ENCODE data around the gene ADH1C. TPM values are rescaled to one million over a fixed set of nuclear protein-coding genes. Genes with fewer than 3 reads are reported as not detected.
"Not testable (repeated sequence)": the region's sequence is repeated elsewhere in the genome, so short reads cannot be mapped to it uniquely, and the experiment has no call there.

The ADH1C gene
- total RNA-seq (2014; rRNA removed; shearing (Covaris generic)) = not detected in 2 replicates
- polyA plus RNA-seq (2014; cell fraction: nucleus; rRNA removed) = not detected in 2 replicates

DNA sequence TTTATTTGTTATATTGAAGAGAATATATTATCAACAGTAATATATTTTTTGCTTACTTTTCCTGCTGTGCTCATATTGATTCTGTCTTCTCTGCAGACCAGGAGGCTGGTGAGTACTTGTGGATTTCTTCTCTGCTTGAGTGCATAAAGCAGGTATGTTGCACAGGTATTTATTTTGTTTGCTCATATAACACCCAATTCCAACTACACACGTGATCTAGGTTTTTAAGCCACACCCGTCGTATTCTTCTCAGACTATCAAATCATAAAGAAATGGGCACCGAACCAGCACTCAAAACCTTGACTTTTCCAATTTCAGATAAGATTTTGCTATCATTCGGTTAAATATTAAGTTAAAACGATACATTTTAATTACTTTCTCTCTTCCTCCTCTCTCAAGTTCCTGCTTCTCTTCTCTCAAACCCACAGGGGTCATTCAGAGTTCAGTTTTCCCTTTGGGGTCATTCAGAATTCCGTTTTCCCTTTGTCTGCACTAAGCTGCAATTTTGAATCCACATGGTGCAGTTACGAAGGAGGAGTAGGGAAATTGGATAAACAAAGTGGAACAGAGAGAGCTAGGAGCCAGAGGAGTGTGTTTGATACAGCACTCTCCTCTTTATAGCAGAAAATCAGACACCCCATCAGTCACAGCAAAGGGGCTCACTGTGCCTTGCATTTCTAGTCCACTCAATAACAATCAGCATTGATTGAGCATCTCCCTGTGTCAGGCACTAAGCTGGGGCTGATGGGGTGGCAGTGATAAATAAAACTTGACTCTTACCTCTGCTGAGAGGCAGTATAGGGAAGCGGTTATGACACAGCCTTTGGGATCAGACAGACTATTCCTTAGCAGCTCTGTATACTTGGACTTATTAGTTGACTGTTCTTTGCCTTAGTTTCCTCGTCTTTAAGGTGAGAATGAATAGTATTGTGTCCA lies at the start of gene ADH1C:
ADH1C (minus strand) TSS at position 145 of the 936 bp plus-strand sequence; CDS start at position 74, 71 bp downstream.
- DNase-seq (ENCODE audit: extremely low read depth, low read depth) = no peak

DNA sequence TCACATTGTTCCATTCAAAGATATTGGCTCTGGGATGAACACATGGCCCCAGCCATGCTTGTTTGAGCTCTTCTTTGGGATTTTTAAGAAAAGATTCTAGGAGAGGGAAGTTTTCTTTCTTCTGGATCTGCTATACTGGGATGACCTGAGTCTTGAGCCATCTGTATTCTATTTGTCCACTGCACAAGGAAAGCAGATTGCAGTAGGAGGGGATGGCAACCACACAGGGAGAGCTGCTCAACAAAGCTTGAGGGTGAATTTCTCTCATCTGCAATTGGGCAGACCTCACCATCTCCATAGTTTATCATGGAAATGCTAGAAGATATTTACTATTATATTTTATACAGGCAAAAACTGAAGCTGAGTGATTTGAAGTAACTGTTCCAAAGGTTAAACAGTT lies 48.3 kb upstream of the ADH1C start:
- DNase-seq (ENCODE audit: extremely low read depth, low read depth) = no peak

DNA sequence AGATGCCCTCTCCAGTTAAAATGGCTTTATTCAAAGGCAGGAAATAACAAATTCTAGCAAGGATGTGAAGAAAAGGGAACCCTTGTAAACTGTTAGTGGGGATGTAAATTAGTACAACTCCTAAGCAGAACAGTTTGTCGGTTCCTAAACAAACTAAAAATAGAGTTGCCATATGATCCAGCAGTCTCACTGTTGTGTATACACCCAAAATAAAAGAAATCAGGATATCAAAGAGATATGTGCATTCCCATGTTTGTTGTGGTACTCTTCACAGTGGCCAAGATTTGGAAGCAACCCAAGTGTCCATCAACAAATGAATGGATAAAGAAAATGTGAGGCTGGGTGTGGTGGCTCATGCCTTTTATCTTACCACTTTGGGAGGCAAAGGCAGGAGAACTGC lies 46.5 kb upstream of the ADH1C start:
- DNase-seq (ENCODE audit: extremely low read depth, low read depth) = no peak

DNA sequence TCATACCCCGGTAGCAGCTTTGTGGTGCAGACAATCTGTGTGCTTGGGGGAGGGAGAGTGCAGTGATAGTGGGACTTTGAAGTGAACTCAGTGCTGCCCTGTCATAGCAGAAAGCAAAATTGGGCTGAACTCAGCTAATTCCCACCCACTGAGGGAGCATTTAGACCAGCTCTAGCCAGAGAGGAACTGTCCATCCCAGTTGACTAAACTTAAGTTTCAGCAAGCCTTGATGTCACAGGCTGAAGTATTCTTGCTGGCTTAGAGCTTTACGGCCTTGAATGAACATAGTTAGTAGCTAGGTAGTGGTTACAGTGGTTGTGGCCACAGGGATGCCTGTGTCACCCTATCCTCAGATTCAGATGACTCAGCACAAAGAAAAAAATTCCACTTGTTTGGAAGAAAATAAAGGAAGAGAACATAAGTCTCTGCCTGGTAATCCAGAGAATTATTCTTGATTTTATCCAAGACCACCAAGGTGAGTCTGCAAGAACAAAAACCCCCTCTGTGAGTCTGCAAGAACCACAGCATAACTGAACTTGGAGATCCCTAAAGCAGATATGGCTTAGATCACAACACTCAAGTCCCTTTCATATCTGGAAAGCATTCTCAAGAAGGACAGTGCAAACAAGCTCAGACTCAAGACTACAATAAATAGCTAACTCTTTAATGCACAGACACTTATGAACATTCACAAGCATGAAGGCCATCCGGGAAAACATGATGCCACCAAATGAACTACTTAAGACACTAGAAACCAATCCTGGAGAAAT lies 43.2 kb upstream of the ADH1C start:
- DNase-seq (ENCODE audit: extremely low read depth, low read depth) = no peak

DNA sequence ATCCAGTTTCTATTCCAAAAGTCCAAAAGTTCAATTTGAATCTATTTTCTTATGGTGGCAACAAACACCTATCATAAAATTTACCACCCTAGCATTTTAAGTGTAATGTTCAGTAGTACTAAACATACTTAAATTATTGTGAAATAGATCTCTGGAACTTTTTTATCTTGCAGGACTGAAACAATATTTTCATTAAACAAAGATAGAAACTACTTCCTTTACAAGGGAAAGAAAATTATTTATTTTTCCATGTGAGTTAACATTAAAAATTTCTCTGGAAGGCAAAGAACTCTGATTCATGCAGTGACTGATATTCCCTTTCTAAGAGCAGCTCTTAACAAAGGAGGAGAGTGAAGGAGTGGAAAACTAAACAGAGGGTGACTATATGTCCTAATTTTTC lies 42.4 kb upstream of the ADH1C start:
- DNase-seq (ENCODE audit: extremely low read depth, low read depth) = no peak

DNA sequence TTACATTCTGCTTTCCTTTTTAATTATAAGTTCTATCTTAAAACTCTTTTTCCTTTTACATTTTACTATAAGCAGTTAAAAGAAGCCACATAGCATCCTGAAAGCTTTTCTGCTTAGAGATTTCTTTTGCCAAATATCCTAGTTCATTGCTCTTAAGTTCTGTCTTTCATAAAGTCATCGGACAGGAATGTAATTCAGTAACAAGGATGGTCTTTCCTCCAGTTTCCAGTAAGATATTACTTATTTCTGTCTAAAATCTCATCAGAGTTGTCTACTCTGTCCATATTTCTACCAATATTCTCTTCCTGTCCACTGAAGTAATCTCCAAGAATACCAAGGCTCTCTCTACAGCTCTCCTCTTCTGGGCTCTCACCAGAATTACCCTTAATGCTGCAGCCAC lies 37.5 kb upstream of the ADH1C start:
- DNase-seq (ENCODE audit: extremely low read depth, low read depth) = no peak

DNA sequence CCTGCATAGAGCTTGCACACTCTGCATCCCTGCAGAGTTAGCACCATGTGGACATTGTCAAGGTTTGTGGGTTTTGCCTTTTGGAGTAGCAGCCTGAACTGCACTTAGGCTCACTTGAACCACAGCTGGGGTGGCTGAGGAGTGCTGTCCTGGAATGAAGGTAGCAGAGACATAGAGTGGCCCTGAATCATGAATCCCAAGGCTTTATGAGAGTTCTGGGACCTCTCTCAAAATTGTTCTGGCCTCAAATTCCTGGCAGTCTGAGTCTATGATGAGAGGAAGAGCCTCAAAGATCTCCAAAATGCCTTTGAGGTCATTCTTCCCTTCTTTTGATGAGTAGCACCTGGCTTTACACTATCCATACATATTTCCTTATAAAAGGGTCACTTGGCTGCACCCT lies 37.1 kb upstream of the ADH1C start:
- no peak for DNase-seq (ENCODE audit: extremely low read depth, low read depth)

DNA sequence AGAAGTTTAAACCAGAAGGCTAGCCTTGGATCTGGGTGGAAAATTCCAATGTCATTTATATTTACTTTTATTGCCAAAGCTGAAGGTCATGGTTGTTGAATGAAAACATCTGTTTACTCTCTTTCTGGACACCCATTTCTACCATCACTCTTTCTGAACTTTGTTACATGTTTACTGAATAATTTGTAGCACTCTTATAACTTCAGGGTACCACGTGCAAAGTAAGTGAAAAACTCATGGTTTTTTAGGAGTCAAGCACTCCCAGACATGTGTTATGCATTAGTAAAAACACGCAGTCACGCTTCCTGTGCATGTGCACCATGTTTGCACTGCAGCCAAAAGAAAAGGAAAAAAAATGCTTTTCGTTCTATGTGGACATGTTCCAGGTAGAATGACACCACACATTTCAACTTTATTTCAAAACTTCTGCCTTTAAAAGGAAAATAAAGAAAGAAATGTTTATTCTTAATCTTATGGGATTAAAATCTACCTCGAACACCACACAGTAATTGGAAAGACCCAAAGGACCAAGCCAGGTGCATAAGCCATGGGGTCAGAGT lies 31.4 kb upstream of the ADH1C start:
- DNase-seq (ENCODE audit: extremely low read depth, low read depth) = no peak

DNA sequence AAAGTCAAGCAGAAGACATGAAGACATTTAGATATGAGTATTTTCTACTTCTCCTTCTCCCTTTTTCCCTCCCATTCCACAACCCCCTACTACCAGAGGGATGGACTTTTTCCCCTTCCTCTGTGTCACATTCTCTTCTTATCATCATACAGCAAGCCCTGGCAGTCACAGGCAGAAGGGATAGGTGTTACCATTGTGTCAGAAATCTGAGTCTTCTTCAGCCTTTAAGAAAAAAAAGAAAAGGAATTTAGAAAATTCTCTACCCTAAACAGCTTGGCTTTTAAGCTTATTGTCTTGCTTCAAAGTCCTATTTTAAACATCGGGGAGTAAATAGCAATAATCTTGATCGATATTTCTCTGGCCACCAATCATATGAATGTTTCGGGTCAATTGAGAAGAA lies 30.9 kb upstream of the ADH1C start:
- DNase-seq (ENCODE audit: extremely low read depth, low read depth) = no peak

DNA sequence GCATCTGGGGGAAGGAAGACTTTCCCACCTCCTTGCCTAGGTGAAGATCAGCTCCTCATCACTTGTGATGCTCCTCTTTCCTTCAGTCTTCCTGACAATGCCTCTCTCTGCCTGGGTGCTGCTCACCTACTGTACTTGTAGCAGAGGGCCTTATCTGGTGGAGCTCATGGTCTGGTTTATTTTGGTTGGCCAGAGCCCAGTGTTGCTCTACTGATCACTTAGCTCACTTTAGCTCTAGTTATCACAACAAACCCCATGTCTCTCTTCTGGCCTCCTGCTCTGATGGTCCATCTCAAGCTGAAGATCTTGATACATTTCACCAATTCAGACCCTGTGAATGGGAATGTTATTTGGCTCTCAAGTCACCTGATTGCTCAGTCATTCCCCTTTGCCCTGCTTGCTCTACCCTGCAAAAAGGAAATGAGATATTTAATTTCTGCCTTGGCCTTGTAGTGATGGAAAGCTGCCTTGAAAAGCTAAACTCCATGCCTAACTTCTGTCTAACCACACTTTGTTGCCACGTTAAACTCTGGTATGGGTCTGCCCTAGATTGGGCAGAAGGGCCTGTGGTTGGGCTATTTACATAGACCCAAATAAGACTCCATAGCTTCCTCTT lies 30.3 kb upstream of the ADH1C start:
- no peak for DNase-seq (ENCODE audit: extremely low read depth, low read depth)

DNA sequence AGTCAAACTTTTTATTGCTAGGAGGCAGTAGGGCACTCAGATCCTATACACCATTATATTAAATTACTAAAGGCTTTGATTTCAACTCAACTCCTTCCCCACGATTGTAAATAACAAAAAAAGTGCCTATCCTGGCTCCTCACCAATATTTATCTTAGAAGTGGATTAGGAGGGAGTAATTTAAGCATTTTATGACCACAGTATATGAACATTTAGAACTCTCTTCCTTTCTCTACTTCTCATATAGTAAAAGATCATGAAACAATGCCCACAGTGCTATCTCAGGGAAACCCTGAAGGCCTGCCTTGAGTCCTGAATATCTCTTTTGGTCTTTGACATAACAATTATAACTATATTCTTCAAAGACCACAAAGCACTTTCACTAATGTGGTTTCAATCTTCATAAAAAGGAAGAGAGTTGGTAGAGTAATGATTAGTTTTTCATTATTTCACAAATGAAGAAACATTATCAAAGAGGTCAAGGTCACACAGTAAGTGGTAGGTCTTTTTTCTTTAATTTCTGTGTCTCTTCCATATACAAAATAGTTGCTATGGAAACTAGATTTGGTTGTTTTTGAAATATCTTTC lies 29.1 kb upstream of the ADH1C start:
- DNase-seq (ENCODE audit: extremely low read depth, low read depth) = no peak

DNA sequence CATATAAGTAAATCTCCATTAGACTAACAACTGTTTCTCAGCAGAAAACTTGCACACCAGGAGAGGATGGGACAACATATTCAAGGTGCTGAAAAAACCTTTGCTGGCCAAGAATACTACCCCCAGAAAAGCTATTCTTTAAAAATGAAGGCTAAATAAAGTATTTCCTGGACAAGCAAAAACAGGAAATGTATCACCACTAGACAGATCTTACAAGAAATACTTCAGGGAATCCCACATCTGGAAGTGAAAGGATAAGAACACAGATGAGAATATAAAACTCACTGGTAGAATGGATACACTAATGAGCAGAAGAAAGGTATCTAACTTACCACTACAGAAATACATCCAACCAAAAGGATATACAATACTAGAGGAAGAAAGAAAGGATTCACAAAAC lies 27.0 kb upstream of the ADH1C start:
- no peak for DNase-seq (ENCODE audit: extremely low read depth, low read depth)

DNA sequence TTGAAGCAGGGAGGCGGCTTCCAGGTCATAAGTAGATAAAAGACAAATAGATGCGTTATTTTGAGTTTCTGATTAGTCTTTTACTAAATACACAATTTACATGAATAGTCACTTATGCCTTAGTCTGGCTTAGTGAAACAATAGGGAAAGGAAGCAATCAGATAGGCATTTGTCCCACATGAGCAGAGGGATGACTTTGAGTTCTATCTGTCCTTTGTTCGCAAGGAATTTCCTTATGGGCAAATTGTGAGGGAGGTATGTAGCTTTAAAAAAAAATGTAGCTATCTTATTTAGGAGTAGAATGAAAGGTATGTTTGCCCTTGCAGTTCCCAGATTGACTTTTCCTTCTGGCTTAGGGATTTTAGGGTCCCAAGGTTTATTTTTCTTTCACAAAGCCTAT lies 26.3 kb upstream of the ADH1C start:
- no peak for DNase-seq (ENCODE audit: extremely low read depth, low read depth)

DNA sequence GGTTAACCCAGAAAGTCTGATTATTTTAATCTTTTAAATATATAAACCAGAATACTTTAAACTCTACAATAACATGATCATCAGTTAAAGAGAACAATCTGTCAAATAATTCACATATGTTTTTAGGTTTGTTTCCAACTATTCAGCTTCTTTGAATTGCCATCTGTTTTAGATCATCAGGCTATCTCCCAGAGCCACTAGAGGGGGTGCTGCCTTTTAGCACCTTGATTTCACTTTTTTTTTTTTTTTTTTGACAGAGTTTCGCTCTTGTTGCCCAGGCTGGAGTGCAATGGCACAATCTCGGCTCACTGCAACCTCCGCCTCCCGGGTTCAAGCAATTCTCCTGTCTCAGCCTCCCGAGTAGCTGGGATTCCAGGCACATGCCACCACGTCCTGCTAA lies 24.8 kb upstream of the ADH1C start:
- not testable (repeated sequence) for DNase-seq (ENCODE audit: extremely low read depth, low read depth)

DNA sequence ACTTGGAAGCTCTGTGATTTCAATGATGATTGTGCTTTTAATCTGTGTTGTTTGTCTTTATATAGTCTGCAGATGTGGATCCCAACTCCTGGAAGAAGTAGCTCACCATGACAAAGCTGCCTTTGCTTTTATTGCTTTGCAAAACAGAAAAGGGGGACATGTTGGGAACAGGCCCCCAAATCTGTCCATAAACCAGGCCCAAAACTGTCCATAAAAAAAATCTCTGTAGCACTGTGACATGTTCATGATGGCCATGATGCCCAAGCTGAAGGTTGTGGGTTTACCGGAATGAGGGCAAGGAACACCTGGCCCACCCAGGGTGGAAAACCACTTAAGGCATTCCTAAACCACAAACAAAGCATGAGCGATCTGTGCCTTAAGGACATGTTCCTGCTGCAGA lies 19.9 kb upstream of the ADH1C start:
- not testable (repeated sequence) for DNase-seq (ENCODE audit: extremely low read depth, low read depth)

DNA sequence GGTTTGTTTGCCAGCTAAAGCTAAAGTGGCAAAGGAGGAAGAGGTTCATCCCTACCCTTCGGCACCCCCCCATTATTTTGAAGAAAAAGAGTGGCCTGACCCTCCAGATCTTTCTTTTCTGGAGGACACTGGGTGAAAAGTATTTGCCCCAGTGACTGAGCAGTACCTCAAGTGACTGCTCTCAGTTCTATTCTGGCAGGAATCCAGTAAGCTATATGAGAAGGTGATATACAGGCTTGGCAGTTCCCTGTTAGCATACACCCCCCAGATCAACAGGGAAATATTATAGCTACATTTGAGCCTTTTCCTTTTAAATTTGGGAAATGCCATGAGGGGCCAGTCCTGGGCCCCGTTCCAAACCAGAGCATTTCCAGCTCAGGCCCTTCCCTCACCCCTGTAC lies 15.3 kb upstream of the ADH1C start:
- DNase-seq (ENCODE audit: extremely low read depth, low read depth) = not testable (repeated sequence)

DNA sequence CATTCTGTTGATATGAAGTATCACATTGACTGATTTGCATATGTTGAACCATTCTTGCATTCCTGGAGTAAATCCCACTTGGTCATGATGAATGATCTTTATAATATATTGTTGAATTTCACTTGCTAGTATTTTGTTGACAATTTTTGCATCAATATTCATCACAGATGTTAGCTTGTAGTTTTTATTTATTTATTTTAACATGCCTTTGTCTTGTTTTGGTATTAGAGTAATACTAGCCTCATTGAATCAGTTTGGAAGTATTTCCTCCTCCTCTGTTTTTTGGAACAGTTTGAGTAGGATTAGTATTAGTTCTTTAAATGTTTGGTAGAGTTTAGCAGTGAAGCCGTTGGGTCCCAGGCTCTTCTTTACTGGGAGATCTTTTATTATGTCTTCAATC lies 13.9 kb upstream of the ADH1C start:
- DNase-seq (ENCODE audit: extremely low read depth, low read depth) = no peak

DNA sequence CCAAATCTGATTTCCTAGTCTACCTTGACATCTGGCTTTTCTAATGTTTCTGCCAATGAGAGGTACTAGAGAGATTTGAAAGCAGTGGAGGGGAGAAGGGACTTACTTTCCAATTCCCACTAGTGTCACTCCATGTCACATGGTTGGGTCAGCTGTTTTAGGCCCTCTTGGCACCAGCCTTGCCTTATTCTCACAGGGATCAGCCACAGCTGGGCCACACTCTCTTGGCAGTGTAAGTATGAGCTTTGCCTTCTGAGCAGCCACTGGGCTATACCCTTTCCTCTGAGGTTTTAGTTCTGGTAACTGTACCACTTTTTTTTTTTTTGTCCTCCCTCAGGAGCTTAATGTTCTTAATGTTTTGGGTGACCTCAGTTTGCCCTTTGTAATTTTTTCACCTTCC lies 10.2 kb upstream of the ADH1C start:
- no peak for DNase-seq (ENCODE audit: extremely low read depth, low read depth)

DNA sequence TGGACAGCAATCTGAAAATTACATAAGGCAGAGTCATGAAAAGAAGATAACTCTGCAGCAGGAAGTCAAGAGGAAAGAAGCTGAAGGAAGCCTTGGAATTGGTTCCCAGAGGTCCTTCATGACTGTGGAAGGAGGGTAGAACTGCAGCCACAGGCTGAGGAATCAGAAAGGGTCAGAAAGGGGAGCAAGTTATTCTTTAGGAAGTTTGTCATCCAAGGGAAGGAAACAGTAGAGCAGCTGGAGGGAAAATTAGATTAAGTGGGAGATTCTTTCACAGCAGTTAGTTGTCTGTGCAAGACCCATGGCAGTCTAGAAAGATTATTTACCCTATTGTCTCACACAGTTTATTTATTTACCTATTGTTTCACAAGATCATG lies 9.3 kb upstream of the ADH1C start:
- DNase-seq (ENCODE audit: extremely low read depth, low read depth) = no peak

DNA sequence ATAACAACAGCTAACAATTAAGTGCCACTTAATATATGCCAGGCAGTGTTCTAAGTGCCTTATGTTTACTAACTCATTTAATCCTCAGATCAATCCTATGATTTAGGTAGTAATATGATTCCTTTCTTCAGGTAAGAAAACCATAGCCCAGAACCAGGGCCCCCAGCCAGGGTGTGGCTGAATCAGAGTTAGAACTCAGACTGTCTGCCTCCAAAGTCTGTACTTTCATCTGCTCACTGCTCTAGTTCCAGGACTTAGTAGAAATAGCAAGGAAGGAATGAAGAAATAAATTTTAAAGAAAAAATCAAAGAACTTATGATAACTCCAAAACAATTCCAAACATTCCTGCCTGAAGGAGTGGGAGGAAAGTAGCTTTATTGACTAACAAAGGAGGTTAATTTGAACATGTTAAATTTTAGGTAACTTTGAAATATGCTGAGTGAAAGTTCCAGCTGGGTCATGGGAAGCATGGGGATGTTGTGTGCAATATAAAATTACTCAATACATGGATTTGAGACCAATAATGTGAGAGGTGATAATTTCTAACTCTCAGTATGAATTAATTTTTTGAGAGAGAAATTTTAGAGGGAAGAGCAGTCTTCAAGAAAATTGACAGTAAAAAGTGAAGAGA lies 8.8 kb upstream of the ADH1C start:
- no peak for DNase-seq (ENCODE audit: extremely low read depth, low read depth)

All from NCI-H460 (cell line).